ENCODE data around the gene ATF4.
"Not testable (repeated sequence)": the region's sequence is repeated elsewhere in the genome, so short reads cannot be mapped to it uniquely, and the experiment has no call there.

The ATF4 gene

DNA sequence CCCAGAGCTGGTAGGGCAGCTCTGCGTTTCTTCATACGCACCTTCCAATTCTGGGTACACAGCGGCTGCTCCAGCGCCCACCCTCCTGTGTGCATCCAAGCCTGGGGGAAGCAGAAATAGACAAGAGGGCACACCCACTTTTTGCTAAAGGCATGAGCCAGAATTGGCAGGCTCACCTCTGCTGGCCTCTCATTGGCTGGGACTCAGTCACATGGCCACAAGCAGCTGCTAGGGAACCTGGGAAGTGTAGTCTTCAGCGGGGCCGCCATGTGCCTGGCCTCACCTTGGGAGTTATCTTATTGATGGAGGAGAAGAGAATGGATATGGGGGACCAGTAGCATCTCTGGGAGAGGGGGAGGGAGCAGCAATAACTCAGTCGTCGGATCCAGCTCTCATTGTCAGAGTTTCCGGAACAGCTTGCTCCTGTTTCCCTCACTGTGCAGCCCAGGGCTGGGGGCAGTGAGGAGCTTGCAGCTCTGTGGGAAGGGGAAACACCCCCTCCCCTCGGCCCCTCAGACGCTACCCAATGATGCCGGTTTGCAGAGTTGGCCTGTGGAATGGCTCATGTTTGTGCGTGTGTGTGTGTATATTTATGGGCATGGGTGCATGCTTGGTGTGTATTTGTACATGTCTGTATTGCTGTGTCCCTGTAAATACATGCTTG, 30.1 kb upstream of the ATF4 start:
- DNase-seq, result peak; percentile 68

DNA sequence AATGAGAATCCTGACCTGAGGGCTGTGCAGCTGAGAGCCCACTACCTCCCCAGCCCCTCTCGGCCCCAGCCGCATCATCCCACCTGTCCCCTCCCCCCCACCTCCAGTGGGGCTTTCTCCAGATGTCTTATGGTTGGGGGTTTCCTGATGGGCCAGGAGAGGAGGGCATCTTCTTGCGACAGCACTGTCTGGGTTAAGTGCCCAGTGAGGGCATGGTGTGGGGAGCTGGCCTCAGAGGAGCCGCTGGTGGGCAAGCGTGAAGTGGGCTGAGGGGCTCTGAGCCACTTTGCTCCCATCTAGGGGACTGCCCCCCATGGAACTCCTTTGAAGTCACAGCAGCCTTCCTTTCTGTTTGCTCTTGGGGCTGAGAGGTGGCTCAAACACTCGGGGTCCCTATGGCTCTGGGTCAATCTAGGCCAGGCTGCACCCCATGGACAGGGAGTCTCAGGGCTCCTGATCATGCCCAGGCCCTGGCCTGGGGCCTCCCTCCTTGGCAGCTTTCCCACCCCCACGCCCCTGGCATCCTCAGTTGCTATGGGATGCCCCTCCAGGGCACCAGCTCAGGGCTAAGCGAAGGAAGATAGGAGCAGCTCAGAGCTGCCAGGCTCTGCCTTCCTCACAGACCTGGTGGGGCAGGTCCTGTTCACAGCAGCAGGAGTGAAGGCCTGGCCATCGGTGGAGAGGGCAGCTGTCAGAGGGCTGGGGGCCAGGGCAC, 29.2 kb upstream of the ATF4 start:
- DNase-seq, result no peak

DNA sequence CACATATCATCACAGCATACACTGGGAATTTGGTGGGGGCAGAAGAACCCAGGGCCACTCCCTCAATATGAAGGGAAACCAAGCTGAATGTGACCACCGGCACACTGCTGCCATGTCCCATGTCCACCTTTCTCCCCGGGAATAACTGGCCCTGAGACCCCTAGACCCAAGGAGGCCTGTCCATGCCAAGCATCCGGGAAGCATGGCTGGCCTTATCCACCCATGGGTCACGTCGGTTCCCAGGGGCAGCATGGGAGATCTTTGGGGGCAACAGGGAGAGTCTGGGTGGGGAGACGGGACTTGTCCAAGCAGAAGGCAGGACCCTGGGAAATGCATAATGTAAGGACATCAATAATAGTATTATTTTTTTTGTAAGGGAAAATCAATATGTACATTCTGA, 28.7 kb upstream of the ATF4 start:
- DNase-seq, result no peak

DNA sequence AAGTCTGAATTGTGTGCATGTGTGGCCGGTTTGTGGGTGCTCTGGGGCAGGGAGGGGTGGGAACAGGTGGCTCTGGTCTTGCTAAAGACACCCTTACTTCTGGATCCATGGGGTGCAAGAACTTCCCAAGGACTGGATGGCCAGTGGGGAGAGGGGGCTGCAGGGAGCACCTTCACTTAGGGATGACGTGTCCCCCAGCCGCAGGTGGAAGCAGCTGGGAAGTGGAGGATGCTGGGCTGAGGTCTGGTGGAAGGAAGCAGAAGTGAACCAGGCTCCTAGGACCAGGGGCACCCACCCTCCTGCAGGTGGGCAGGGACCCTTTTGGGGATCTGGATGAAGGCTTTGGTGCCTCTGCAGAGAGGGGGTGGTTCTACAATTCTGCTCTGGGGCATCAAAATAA, 28.2 kb upstream of the ATF4 start:
- no peak for DNase-seq

DNA sequence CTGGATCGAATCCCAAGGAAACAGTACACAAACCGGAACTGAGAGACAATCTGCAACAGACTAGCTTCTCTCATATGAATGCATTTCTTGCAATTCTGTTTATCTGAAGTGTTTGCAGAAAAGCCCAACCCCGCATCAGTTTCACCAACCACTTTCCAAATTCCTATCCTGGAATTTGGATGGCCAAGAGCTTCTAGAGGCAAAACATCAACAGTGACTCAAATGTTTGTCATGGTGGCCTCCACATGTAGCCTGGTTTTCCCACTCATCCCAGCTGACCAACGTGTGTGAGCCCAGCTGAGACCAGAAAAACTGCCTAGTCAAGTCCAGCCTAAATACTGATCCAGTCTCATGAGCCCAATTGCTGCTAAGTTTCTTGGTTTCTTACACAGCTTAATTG, 26.6 kb upstream of the ATF4 start:
- no peak for DNase-seq

DNA sequence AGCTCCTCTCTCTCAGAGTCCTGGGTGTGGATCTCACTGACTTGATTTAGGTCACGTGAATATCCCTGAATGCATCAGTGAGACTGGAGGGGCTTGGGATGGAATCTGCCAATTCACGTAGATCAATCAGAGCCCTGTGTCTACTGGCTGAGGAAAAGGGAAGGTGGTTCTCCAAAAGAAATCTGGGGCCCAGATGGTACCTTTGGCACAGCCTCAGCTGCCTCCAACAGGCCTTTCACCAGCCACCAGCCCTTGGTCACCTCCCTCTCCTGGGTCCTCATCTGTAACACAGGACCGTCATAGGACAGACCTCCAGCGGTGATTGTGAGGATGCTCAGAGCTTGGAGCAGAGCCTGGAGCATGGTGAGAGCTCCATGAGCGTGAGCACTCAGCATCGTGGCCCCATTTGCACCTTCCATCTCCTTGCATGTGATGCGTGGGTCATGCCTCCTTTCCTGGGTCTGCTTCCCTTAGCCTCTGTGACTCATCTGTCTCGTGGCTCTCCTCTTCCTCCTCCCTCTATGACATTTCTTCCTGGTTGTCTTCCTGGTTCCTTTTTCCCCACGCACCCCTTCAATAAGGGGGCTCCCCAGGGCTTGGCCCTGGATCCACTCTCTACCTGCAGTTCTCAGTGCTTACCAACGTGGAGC, 25.8 kb upstream of the ATF4 start:
- no peak for DNase-seq

DNA sequence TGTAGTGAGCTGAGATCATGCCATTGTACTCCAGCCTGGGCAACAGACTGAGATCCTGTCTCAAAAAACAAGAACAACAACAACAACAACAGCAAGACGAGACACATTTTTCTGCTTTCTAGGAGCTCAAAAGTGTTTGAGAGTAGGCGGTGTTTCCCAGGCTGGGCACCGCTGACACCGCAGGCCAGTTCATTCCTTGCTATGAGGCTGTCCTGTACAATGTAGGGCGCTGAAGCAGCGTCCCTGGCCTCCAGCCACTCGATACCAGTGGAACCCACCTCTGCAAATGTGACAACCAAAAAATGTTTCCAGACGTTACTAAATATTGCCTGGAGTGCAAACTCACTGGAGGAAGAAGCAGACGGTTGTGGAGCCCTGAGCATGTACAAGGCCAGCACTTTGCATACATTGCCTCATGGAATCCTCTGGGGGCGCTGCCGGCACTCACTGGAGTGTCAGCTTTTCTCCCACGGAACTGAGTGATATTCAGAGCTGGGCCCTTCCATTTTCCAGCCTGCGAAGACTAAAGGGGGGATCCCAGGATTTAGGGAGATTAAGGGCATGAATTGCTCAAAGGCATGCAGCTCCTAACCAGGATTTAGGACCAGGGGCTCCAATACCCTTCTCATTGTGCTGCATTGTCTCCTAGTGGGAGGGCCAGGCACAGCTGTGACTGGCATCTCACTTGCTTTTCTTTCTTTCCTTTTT, 24.1 kb upstream of the ATF4 start:
- peak; percentile 55 for DNase-seq

DNA sequence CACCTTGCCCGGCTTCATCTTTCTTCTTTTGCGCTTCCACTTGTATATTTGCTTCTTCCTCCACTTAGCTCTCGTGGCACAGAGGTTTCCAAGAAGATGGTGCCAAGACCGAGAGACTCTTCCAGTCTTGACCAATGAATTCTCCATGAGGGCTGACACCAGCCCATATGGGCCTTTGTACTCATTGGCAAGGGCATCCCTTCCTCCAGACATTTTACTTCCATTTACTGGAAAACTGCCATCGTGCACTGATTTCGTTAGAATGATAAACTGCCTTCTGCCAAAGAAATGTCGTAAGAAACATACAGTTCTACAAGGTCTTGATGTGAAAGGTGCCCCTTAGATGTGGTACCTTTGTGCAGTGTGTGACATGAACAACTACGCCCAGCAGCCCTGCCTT, 22.9 kb upstream of the ATF4 start:
- no peak for DNase-seq

DNA sequence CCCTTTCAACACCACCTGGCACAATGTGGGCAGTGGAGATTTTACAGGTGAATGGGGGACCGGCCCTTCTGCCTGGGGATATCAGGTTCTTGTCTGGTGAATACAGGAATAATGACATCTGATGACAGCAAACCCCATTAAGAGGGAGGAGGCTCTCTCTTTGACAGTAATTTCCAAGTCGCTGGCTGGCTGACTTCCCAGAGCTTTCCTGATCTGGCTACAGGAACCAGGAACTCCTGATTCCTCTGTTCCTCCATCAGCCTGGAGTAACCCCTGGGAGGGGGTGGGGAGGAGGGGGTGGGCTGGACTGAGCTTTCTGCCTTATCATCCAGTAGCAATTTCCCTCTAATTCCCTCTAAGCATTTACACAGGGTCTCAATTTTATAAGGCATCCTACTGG, 22.0 kb upstream of the ATF4 start:
- no peak for DNase-seq

DNA sequence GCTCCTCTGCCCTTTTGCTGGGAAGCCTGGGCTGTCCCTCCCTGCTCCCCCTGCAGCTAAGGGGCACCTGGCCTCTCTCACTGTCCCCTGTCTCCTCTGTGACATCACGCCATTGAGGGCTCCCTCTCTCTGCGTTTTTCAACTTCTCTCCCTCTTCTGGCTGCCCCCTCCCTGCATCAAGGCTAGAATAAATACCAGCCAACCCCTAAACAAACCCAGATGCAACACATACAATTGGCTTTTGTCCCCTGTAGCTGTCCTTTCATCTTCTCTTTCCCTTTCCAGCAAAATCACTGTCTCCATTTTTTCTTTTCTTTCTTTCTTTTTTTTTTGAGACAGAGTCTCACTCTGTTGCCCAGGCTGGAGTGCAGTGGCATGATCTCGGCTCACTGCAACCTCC, 21.6 kb upstream of the ATF4 start:
- DNase-seq, result no peak

DNA sequence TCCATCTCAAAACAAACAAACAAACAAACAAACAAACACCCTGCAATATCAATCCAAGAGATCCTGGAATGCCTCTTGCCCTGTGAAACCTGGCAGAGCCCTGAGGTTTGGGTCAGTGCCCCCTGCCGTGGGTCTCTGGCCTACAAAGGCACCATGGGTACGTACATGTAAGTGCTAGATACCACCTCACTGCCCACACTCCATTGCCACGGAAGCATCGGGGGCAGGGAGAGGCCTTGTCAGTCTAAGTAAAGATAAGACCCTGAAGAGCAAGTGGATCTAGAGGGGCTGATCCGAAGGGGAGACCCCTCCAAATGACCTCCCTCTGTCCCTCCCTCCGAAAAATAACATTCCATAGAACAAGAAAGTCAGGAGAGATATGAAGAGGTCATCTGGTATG, 20.3 kb upstream of the ATF4 start:
- no peak for DNase-seq

DNA sequence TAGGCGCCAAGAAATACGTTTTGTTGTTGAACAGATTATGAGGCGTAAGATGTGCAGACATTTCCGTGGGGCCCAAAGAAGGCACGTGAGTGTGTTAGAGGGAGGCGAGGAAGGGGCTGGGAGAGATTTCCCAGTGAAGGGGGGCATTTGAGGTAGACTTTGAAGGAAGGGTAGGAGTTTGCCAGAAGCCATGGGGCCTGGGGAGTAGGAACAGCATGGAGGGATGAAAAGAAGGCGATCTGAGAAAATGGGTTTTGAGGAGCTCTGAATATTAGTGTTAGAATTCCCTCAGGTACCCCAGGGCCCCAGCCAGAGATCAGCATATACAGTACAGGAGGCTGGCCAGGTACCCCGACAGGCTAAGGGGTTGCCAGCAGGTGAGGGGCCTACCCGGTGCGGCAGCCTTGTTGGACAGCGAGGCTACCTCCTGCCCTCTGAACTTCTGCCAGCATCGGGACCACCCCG, 18.7 kb upstream of the ATF4 start:
- DNase-seq, result no peak

DNA sequence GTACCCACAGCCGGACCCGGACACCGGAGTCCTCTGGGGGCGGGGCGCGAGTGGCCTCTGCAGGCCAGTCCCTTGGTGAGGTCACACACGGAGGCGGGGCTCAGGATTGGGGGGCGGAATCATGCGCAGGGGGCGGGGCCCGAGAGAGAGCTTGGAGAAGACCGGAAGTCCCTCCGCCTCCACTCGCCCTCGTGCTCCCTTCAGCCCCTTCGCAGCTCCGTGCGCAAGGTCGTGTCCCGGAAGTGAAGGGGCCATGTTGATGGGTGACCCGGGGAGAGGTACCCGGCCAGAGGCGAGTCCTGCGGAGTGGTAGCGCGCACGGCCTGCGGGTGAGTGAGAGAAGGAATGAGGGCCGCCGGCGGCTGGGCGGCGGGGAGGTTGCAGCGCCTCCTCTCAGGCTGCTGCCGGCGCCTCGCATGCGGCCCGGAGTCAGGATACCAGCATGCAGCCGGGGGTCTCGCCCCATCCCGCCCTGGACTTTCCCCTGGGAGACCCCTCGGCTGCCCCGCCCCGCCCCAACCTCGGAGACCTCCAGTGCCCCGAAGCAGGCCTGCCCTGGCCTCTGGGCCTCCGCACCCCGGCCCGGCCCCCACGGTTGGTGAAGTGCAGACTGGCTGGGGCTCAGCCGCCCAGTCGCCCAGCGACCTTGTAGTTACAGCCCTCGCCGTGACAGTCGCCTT, 18.1 kb upstream of the ATF4 start, which contains the start of gene MIEF1:
Gene MIEF1 (plus strand): TSS at position 182 of the 680 bp plus-strand sequence. CDS start 9,005 bp downstream, outside the sequence.
- peak; percentile 89 for DNase-seq

DNA sequence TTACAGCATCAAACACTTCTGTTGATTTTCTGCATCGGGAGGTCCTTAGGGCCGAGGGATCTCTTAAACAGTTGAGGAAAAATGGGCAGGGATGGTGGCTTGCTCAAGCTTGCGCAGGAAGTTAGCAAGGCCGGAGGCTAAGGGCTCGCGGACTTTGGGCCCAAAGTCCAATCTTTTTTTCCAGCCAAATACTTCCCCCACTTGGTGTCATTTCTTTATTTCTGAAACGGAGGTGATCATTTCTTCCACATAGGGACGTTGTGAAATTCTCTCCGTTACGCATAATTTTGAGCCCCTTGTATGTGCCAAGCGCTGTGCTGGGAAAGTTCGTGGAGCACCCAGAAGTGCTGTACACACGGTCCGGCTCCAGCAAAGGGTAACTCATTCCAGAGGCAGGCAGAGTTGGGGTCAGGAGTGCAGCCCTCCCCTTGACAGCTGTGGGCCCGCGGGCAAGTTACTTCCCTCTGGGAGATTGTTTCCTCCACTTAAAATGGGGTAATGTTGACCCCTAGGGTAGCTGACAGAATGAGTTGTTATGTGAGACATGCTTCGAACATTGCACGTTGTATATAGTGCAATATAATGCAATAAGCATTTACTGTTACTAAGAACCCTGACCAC, 17.5 kb upstream of the ATF4 start:
- DNase-seq, result no peak

DNA sequence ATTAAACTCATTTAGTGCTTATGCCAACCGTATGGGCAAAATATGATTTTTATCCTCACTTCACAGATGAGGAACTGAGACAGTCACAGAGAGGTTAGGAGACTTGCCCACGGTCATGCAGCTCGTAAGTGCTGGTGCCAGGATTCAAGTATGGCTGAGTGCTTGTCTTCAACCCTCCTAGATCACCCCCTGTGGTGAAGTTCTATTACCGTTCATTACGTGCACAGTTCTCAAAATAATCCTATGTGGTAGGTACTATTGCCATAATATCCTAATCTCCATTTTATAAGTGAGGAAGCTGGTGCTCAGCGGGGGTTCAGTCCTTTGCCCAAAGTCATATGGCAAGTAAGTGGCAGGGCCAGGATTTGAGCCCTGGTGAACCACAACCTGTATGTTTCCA, 16.7 kb upstream of the ATF4 start:
- no peak for DNase-seq

DNA sequence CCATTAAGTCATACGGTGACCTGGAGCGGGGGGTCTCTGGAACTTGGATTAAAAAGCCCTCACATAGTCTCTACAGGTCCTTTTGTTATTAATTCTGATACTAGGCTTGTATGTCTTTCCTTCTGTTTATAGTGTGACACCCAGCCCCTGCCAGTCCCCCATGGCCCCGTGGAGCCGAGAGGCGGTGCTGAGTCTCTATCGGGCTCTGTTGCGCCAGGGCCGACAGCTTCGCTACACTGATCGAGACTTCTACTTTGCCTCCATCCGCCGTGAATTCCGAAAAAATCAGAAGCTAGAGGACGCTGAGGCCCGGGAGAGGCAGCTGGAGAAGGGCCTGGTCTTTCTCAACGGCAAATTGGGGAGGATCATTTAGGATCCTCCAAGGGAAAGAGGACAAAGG, 16.3 kb upstream of the ATF4 start:
- no peak for DNase-seq

DNA sequence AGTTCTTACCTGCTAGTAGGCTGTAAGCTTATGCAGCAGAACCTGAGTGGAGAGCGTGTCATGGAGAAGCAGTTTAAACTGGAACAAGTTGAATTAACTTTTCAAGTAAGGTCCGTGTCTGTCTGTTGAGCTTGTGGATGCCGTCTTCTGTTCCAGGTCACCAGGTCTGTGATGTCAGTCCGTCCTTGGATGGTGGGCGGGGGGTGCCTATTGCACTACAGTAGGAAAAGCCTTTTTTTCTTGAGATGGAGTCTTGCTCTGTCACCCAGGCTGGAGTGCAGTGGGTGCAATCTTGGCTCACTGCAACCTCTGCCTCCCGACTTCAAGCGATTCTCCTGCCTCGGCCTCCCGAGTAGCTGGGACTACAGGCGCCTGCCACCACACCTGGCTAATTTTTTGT, 13.3 kb upstream of the ATF4 start:
- not testable (repeated sequence) for DNase-seq

DNA sequence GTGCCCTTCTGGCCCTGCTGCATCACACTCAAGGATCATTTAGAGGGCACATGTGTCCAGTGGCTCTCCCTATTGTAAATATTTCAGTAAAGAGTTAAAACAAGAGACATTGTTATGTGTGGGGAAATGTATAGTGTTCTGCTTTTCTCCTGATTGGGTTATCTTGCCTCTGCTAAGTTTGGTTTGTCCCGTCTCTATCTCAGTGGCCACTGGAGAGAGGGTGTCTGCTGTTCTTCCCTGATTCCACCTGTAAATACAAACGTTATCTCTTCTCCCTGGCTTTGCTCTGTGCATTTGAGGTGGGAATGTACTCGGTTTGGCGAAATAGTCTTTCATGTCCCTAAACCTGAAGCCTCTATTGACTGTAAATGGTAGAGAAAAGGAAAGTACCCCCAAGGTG, 12.0 kb upstream of the ATF4 start:
- no peak for DNase-seq

DNA sequence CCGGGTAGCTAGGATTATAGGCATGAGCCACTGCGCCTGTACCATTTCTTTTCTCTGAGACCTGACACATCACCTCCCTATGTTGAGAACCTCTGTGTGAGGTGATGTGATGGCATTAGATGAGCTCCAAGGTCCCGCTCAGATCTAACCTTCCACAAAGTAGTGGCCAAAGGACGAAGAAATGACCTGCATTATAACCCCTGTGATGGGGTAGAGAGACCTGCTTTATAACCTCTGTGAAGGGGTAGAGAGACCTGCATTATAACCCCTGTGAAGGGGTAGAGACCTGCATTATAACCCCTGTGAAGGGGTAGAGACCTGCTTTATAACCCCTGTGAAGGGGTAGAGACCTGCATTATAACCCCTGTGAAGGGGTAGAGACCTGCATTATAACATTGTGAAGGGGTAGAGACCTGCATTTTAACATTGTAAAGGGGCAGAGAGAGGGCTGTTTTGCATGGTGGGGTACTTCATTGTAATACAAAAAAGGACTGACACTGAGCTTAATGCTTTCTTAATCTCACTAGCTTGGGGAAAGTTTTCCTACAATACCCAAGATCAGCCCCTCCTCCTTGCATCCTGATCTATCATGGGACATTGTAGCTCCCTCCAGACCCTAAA, 9.7 kb upstream of the ATF4 start:
- no peak for DNase-seq

DNA sequence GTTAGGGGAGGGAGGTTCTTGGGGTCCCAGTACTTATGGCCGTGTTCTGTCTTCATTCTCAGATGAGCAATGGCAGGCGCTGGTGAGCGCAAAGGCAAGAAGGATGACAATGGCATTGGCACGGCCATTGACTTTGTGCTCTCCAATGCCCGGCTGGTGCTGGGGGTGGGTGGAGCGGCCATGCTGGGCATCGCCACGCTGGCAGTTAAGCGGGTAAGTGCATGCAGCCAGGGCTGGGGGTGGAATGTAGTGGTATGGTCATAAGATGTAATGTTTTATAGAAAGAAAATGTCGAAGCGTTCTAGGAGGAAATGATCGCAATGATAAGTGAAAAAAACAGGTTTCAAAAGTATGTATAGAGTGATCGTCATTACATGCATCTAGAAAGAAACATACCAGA, 9.1 kb upstream of the ATF4 start:
- DNase-seq, result no peak

DNA sequence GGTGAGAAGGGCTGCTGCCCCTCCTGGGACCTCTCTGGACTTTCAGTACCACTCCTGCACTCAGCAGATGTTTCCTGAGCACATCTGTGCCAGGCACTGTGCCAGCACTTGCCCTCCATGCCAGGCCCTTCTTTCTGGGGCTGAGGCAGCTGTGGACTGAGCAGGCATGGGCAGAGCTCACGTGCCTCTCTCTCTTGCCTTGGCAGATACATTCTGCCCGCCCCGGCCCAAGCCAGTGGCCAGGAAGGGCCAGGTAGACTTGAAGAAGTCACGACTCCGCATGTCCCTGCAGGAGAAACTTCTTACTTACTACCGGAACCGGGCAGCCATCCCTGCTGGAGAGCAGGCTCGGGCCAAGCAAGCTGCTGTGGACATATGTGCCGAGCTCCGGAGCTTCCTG, 8.3 kb upstream of the ATF4 start:
- no peak for DNase-seq

DNA sequence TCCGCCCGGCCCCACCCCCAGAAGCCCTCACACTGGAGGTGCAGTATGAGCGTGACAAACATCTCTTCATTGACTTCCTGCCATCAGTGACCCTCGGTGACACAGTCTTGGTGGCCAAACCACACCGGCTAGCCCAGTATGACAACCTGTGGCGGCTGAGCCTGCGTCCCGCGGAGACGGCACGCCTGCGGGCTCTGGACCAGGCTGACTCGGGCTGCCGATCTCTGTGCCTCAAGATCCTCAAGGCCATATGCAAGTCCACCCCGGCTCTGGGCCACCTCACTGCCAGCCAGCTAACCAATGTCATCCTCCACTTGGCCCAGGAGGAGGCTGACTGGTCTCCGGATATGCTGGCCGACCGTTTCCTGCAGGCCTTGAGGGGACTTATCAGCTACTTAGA, 6.6 kb upstream of the ATF4 start:
- DNase-seq, result no peak
